DMS79 treated with DMSO at 0.1 percent for 48 hours (cell line): ENCODE data around the gene LYPD6B.

Experiments used
- DNase-seq: peaks from one replicate; lab custom pipeline; 2025; lab: John Stamatoyannopoulos, UW

Gene LYPD6B

GRCh38 chr2:149041482-149041881, 3.0 kb downstream of the LYPD6B start:
- no peak for DNase-seq

GRCh38 chr2:149042881-149043280, 4.4 kb downstream of the LYPD6B start:
- no peak for DNase-seq

- no peak for DNase-seq
These were observed 6.0 kb downstream of the LYPD6B start for GRCh38 chr2:149044500-149044899.

GRCh38 chr2:149047118-149047517, 8.6 kb downstream of the LYPD6B start:
- no peak for DNase-seq

- no peak for DNase-seq
These were observed 10.6 kb downstream of the LYPD6B start for GRCh38 chr2:149049142-149049541.

- no peak for DNase-seq
These were observed 11.7 kb downstream of the LYPD6B start for GRCh38 chr2:149050188-149050587.

- no peak for DNase-seq
These were observed 17.3 kb downstream of the LYPD6B start for GRCh38 chr2:149055751-149056150.

GRCh38 chr2:149056541-149057255, 18.2 kb downstream of the LYPD6B start:
- DNase-seq: no peak

- DNase-seq: no peak
These were observed 18.9 kb downstream of the LYPD6B start for GRCh38 chr2:149057401-149057800.

GRCh38 chr2:149058936-149059335, 20.4 kb downstream of the LYPD6B start:
- no peak for DNase-seq

- DNase-seq: no peak
These were observed 21.3 kb downstream of the LYPD6B start for GRCh38 chr2:149059822-149060221.

- no peak for DNase-seq
These were observed 22.7 kb downstream of the LYPD6B start for GRCh38 chr2:149061133-149061745.

- no peak for DNase-seq
These were observed 24.0 kb downstream of the LYPD6B start for GRCh38 chr2:149062531-149062930.

- no peak for DNase-seq
These were observed 24.7 kb downstream of the LYPD6B start for GRCh38 chr2:149063177-149063576.

GRCh38 chr2:149064365-149064841, 25.9 kb downstream of the LYPD6B start:
- no peak for DNase-seq

- DNase-seq: no peak
These were observed 26.5 kb downstream of the LYPD6B start for GRCh38 chr2:149064856-149065630.

- DNase-seq: no peak
These were observed 29.9 kb downstream of the LYPD6B start for GRCh38 chr2:149068225-149068995.

- DNase-seq: no peak
These were observed 30.7 kb downstream of the LYPD6B start for GRCh38 chr2:149068996-149069888.

- no peak for DNase-seq
These were observed 32.3 kb downstream of the LYPD6B start for GRCh38 chr2:149070681-149071320.

GRCh38 chr2:149075105-149075504, 36.6 kb downstream of the LYPD6B start:
- DNase-seq: no peak

- no peak for DNase-seq
These were observed 37.4 kb downstream of the LYPD6B start for GRCh38 chr2:149075853-149076252.
